Tibial artery (tissue), 4 donors: Measurements from ENCODE around the gene PSD2.
A peak's percentile ranks its signal among the peaks of the same experiment; 100 is the strongest.

ENCODE experiments used
- DNase-seq, 2 donors: peaks; one replicate each; pipeline ENCODE4 v3.0.0-alpha.2; 2019
- H3K27ac ChIP-seq, 2 donors: fragments of 200-600 bp; sonication (generic) in 1 of 2; 1 replicate in 1 of 2; 2 replicates in 1 of 2; pipeline ENCODE4 v1.5.1; 2018 to 2019; ENCODE audit warnings: mild to moderate bottlenecking in 1 of 2
- H3K27me3 ChIP-seq, 2 donors: fragments of 200-600 bp; sonication (generic) in 1 of 2; one replicate each; pipeline versions ENCODE4 v1.5.1 to v1.6.0; 2016 to 2019
- H3K36me3 ChIP-seq, 3 donors: fragments of 200-600 bp; sonication (generic) in 2 of 3; one replicate each; pipeline ENCODE4 v1.5.1; 2016 to 2019; ENCODE audit warnings: mild to moderate bottlenecking in 2 of 3
- H3K4me1 ChIP-seq, 4 donors: fragments of 200-600 bp; sonication (generic) in 2 of 4; 1 replicate in 3 of 4; 2 replicates in 1 of 4; pipeline ENCODE4 v1.5.1; 2016 to 2019
- H3K4me3 ChIP-seq, 2 donors: fragments of 200-600 bp; sonication (generic) in 1 of 2; 1 replicate in 1 of 2; 2 replicates in 1 of 2; pipeline ENCODE4 v1.5.1; 2018 to 2019; ENCODE audit warnings: mild to moderate bottlenecking in 2 of 2
- H3K9me3 ChIP-seq, 3 donors: fragments of 200-600 bp; sonication (generic) in 1 of 3; one replicate each; pipeline ENCODE4 v1.5.1; 2016 to 2019
- intact Hi-C: fragments of 100-400 bp; cut with DNase I; formaldehyde crosslinking; loops from one replicate; pipeline ENCODE4 v1.15.0; 2023; ENCODE audit warnings: low total_unique reads
- TF ChIP-seq, protein P1 (sequence below), 2 experiments: fragments of 200-600 bp in 1 of 2; fragments of 450-650 bp in 1 of 2; IDR thresholded peaks; one replicate each; pipeline ENCODE4 v1.5.1; 2017 to 2019; ENCODE audit warnings: antibody characterized with exemption in 2 of 2, mild to moderate bottlenecking in 1 of 2, moderate library complexity in 1 of 2

The PSD2 gene

DNA sequence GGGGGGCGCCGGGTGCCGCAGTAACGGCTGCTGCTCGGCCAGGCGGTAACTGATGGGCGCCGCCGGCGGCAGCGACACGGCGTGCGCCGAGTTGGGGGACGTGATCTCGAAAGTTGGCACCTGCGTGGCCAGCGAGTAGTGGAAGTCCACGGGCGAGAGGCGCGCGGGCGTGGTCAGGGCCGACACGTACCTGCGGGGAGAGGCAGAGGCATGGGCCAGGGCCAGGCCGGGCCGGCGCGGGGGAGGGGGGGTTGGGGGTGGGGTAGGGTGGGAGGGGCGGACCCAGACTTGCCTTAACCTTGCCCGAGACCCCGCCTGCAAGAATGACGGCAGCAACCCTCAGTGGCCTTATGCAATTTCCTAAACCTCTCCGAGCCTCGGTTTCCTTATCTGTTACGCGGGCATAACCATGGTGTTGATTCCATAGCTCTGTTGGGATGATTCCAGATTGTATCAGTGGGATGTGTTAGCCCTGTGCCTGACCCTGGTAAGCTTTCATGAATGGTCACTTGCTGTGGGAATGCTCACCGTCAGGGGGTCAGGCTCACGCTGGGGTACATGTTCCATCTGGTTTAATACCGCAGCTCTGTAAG lies 53.0 kb downstream of the PSD2 start:
- TF ChIP-seq, protein P1, sequence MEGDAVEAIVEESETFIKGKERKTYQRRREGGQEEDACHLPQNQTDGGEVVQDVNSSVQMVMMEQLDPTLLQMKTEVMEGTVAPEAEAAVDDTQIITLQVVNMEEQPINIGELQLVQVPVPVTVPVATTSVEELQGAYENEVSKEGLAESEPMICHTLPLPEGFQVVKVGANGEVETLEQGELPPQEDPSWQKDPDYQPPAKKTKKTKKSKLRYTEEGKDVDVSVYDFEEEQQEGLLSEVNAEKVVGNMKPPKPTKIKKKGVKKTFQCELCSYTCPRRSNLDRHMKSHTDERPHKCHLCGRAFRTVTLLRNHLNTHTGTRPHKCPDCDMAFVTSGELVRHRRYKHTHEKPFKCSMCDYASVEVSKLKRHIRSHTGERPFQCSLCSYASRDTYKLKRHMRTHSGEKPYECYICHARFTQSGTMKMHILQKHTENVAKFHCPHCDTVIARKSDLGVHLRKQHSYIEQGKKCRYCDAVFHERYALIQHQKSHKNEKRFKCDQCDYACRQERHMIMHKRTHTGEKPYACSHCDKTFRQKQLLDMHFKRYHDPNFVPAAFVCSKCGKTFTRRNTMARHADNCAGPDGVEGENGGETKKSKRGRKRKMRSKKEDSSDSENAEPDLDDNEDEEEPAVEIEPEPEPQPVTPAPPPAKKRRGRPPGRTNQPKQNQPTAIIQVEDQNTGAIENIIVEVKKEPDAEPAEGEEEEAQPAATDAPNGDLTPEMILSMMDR (IDR thresholded peaks at IDR 0.05): no peak
- no peaks in the 10 kb centered on the region for H3K9me3 ChIP-seq
- peak in 1 of 2 donors; percentile 69 for DNase-seq
- H3K27me3 ChIP-seq: no peaks in the 10 kb centered on the region
- peak overlapping the region; percentile 72 to 75 for H3K27ac ChIP-seq
- peaks cover 0 to 27% (median 0%) of the 10 kb centered on the region in 3 donors for H3K36me3 ChIP-seq
- intact Hi-C loops: loop anchor here (5.0 to 10.0 kb wide), 2 partner anchors 61 to 214 kb away; no protein-coding TSS in a partner anchor
- H3K4me3 ChIP-seq: peak overlapping the region; percentile 61 to 82
- peaks cover 0 to 17% (median 8%) of the 10 kb centered on the region in 4 donors for H3K4me1 ChIP-seq

DNA sequence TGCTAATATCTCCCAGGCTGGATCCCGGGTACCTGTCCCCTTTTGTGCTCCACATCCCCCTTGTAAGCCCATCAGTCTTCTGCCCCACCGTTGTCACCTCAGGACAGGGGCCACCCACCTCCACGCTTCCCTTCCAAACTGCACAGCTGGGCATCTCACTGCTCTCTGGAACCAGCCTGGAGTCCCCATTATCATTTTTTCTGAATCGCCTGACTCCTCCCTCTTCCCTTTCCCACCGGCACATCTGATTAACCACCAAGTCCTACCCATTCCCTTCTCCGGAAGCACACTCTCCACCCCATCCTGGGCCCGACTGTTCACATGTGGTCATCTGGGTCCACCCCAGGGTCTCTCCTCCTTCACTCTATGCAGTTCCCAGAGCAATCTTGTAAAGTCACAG lies 53.9 kb downstream of the PSD2 start:
- H3K9me3 ChIP-seq: no peaks in the 10 kb centered on the region
- TF ChIP-seq, protein P1 (IDR thresholded peaks at IDR 0.05): no peak
- intact Hi-C loops: loop anchor here (5.0 to 10.0 kb wide), 2 partner anchors 62 to 215 kb away; no protein-coding TSS in a partner anchor
- H3K36me3 ChIP-seq: peaks cover 0 to 27% (median 0%) of the 10 kb centered on the region in 3 donors
- peak in 1 of 2 donors; percentile 54 for DNase-seq
- H3K27ac ChIP-seq: peak overlapping the region in 1 of 2 donors; percentile 72
- peaks cover 0 to 15% (median 8%) of the 10 kb centered on the region in 4 donors for H3K4me1 ChIP-seq
- no peaks in the 10 kb centered on the region for H3K27me3 ChIP-seq
- H3K4me3 ChIP-seq: no peak overlapping the region

DNA sequence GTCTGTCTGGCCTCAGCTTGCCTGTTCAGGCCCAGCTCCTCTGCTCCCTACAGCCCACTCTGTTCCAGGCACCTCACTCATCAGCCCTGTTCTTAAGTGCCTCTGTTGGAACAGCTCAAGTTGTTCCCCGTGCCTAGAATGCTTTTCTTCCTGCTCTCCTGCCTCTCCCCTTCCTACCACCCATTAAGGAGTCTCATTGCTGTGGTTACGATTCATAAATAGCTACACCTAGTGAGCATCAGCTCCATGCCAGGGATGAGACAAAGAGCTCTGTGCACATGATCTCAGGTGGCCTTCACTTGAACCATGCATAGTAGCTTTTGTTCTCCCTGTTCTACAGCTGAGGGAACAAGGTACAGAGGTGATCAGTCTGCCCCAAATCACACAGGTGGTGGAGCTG lies 54.3 kb downstream of the PSD2 start:
- no peak for DNase-seq
- Histone ChIP-seq H3K4me3 (no peak overlapping the region), H3K27ac (peak overlapping the region in 1 of 2 donors; percentile 72), H3K36me3 (peaks cover 0 to 27% (median 0%) of the 10 kb centered on the region in 3 donors), H3K4me1 (peaks cover 0 to 13% (median 8%) of the 10 kb centered on the region in 4 donors), H3K9me3 (no peaks in the 10 kb centered on the region), H3K27me3 (no peaks in the 10 kb centered on the region)
- TF ChIP-seq, protein P1 (IDR thresholded peaks at IDR 0.05): no peak
- intact Hi-C loops: loop anchor here (5.0 to 10.0 kb wide), 2 partner anchors 63 to 215 kb away; no protein-coding TSS in a partner anchor

DNA sequence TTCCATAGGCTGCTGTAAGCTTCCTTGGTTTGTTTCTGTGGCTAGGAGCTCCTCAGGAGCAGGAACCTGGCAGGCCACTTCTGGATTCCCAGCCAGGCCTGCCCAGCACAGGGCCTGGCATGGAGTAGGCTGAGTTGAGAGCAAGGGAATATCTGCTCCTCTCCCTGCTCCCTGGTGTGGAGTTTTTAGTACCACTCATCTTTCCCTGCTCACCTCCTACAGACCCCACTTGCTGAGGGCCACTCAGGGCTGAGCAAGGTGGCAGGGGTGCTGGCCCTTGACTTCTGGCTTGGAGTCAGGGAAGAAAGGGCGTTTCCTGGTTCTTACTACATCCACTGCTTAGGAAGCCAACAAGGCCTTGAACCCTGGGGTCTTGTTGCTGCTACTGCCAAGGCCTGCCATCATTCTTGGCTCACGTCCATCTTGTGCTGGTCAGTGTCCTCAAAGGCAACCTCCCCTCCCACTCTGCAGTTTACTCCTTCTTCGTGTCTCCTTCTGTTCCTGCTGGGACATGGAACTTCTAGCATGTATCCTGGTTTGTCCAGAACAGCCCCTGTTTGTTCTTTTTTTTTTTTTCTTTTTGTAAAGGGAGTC lies 54.9 kb downstream of the PSD2 start:
- Histone ChIP-seq H3K4me1 (peaks cover 0 to 13% (median 8%) of the 10 kb centered on the region in 4 donors), H3K4me3 (no peak overlapping the region), H3K9me3 (no peaks in the 10 kb centered on the region), H3K27ac (no peak overlapping the region), H3K36me3 (peaks cover 0 to 27% (median 0%) of the 10 kb centered on the region in 3 donors), H3K27me3 (no peaks in the 10 kb centered on the region)
- intact Hi-C loops: no loop called here
- TF ChIP-seq, protein P1 (IDR thresholded peaks at IDR 0.05): no peak
- peak in 1 of 2 donors; percentile 56 for DNase-seq

DNA sequence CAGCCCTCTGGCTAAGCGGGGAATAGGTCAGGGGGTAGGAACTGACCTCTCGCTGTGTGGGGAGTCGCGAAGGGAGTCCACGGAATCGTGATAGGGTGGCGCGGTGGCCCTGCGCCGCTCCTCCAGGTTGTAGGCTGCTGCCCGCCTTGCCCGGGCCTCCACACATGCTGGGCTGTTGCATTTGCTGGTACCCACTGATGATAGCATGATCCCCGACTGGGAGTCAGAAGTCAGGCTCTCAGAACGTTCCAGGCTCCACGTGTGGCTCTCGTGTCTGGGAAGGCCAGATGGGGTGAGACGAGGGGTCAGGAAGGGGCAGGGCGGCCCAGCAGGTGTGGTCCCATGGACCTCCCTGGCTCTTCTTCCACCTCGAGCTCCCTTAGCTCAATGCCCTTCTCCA lies 56.0 kb downstream of the PSD2 start:
- TF ChIP-seq, protein P1 (IDR thresholded peaks at IDR 0.05): no peak

More for the DNA sequence above, 56.0 kb downstream of the PSD2 start:
- peaks cover 0 to 27% (median 0%) of the 10 kb centered on the region in 3 donors for H3K36me3 ChIP-seq
- peak in 1 of 2 donors; percentile 57 for DNase-seq
- intact Hi-C loops: no loop called here
- no peak overlapping the region for H3K4me3 ChIP-seq
- H3K27ac ChIP-seq: no peak overlapping the region
- no peaks in the 10 kb centered on the region for H3K27me3 ChIP-seq
- no peaks in the 10 kb centered on the region for H3K9me3 ChIP-seq
- H3K4me1 ChIP-seq: peaks cover 0 to 13% (median 8%) of the 10 kb centered on the region in 4 donors
